ENCODE measurements around the gene OSBPL8. TPM values are rescaled to one million over a fixed set of nuclear protein-coding genes. Genes with fewer than 3 reads are reported as not detected.
A peak's percentile ranks its signal among the peaks of the same experiment; 100 is the strongest.

The OSBPL8 gene
- total RNA-seq, 5 donors from 2014 or later (not counting 1 experiment from before 2014, with no cell fraction given), result 122 to 152 (median 130) TPM

GRCh38 chr12:76558684-76559399 is 729 bp downstream of the OSBPL8 start:
- H3K4me3 Mint-ChIP-seq, result peak overlapping the region; percentile 93 to 95 (median 94)
- ChIA-PET POLR2A (interaction anchor here (0.7 to 1.5 kb wide), 6 partner anchors 8 to 1078 kb away, joined by 3 to 9 read pairs (median 4); partner anchors contain the start of genes GLIPR1 (in 1 of the 2) and ZDHHC17 (in 1 of the 2)), CTCF (interaction anchor here (0.8 to 2.2 kb wide), 3 partner anchors 28 to 30 kb away, joined by 3 to 6 read pairs (median 3); no protein-coding TSS in a partner anchor)
- Histone ChIP-seq H3K9me3 (no peaks in the 10 kb centered on the region), H3K4me3 (ENCODE audit: control insufficient read depth in 1 of 2, extremely low read depth in 1 of 2, low read length in 1 of 2) (peak overlapping the region; percentile 98 to 99), H3K36me3 (ENCODE audit: control insufficient read depth in 2 of 2, extremely low read depth in 1 of 2, insufficient read depth in 1 of 2, low read length in 1 of 2) (no peaks in the 10 kb centered on the region), H3K27ac (ENCODE audit: low read length) (peak overlapping the region; percentile 93), H3K27me3 (replicated peaks in 1 of 2; ENCODE audit: control insufficient read depth in 2 of 2, extremely low read depth in 1 of 2, insufficient read depth in 2 of 2, low read length in 1 of 2) (no peaks in the 10 kb centered on the region), H3K4me1 (ENCODE audit: control insufficient read depth in 1 of 2, extremely low read depth in 1 of 2, insufficient read depth in 2 of 2, low read length in 2 of 2) (peaks cover 15 to 44% of the 10 kb centered on the region in 2 experiments)
- ATAC-seq (replicated peaks in 1 of 4) (peak; percentile 77 to 83 (median 80)), DNase-seq (peak; percentile 63 to 91 (median 84))
- H3K27me3 Mint-ChIP-seq, result no peaks in the 10 kb centered on the region
- H3K9me3 Mint-ChIP-seq, result no peaks in the 10 kb centered on the region
- H3K4me1 Mint-ChIP-seq, result peaks cover 45 to 49% (median 47%) of the 10 kb centered on the region in 3 donors
- H3K36me3 Mint-ChIP-seq, result peaks cover 2% of the 10 kb centered on the region
- 0% methylated on average over 32 of the region's 33 CpGs for WGBS (ENCODE audit: insufficient coverage)
- H3K27ac Mint-ChIP-seq, result peak overlapping the region; percentile 94 to 95

- Histone ChIP-seq H3K9me3 (no peaks in the 10 kb centered on the region), H3K4me3 (ENCODE audit: control insufficient read depth in 1 of 2, extremely low read depth in 1 of 2, low read length in 1 of 2) (peak overlapping the region in 1 of 2 donors; percentile 32), H3K36me3 (ENCODE audit: control insufficient read depth in 2 of 2, extremely low read depth in 1 of 2, insufficient read depth in 1 of 2, low read length in 1 of 2) (no peaks in the 10 kb centered on the region), H3K4me1 (ENCODE audit: control insufficient read depth in 1 of 2, extremely low read depth in 1 of 2, insufficient read depth in 2 of 2, low read length in 2 of 2) (peaks cover 28 to 60% of the 10 kb centered on the region in 2 experiments), H3K27ac (ENCODE audit: low read length) (no peak overlapping the region), H3K27me3 (replicated peaks in 1 of 2; ENCODE audit: control insufficient read depth in 2 of 2, extremely low read depth in 1 of 2, insufficient read depth in 2 of 2, low read length in 1 of 2) (no peaks in the 10 kb centered on the region)
- ATAC-seq (replicated peaks in 1 of 4) (no peak), DNase-seq (peak in 5 of 35 experiments; percentile 1 to 62 (median 5))
- peaks cover 5% of the 10 kb centered on the region for H3K36me3 Mint-ChIP-seq
- peak overlapping the region; percentile 38 to 93 (median 54) for H3K4me3 Mint-ChIP-seq
- H3K27me3 Mint-ChIP-seq, result no peaks in the 10 kb centered on the region
- H3K27ac Mint-ChIP-seq, result peak overlapping the region; percentile 4 to 46
- H3K4me1 Mint-ChIP-seq, result peaks cover 67 to 70% (median 70%) of the 10 kb centered on the region in 3 donors
- 89% methylated on average over 3 of the region's 4 CpGs for WGBS (ENCODE audit: insufficient coverage)
- CTCF ChIA-PET, result interaction anchor here in 1 of 2 donors (0.5 to 0.6 kb wide), 2 partner anchors 11 to 172 kb away, joined by 3 read pairs; no protein-coding TSS in a partner anchor
- no peaks in the 10 kb centered on the region for H3K9me3 Mint-ChIP-seq
- POLR2A ChIA-PET, result interaction anchor here in 1 of 2 donors (0.5 to 0.8 kb wide), 3 partner anchors 58 to 223 kb away, joined by 3 to 6 read pairs (median 3); no protein-coding TSS in a partner anchor
These were observed 3.2 kb downstream of the OSBPL8 start for GRCh38 chr12:76556368-76556767.

GRCh38 chr12:76555797-76556196 is 3.8 kb downstream of the OSBPL8 start:
- Histone ChIP-seq H3K4me3 (ENCODE audit: control insufficient read depth in 1 of 2, extremely low read depth in 1 of 2, low read length in 1 of 2) (no peak overlapping the region), H3K9me3 (no peaks in the 10 kb centered on the region), H3K27ac (ENCODE audit: low read length) (no peak overlapping the region), H3K4me1 (ENCODE audit: control insufficient read depth in 1 of 2, extremely low read depth in 1 of 2, insufficient read depth in 2 of 2, low read length in 2 of 2) (peaks cover 29 to 60% of the 10 kb centered on the region in 2 experiments), H3K27me3 (replicated peaks in 1 of 2; ENCODE audit: control insufficient read depth in 2 of 2, extremely low read depth in 1 of 2, insufficient read depth in 2 of 2, low read length in 1 of 2) (no peaks in the 10 kb centered on the region), H3K36me3 (ENCODE audit: control insufficient read depth in 2 of 2, extremely low read depth in 1 of 2, insufficient read depth in 1 of 2, low read length in 1 of 2) (no peaks in the 10 kb centered on the region)
- ChIA-PET POLR2A (interaction anchor here in 1 of 2 donors (0.5 to 0.8 kb wide), 3 partner anchors 53 to 224 kb away, joined by 3 to 6 read pairs (median 3); no protein-coding TSS in a partner anchor), CTCF (no interaction called here)
- ATAC-seq (replicated peaks in 1 of 4) (no peak), DNase-seq (no peak)
- Mint-ChIP-seq H3K9me3 (no peaks in the 10 kb centered on the region), H3K4me1 (peaks cover 73 to 76% (median 76%) of the 10 kb centered on the region in 3 donors), H3K27me3 (no peaks in the 10 kb centered on the region), H3K27ac (peak overlapping the region; percentile 7 to 29), H3K4me3 (peak overlapping the region in 1 of 3 donors; percentile 93), H3K36me3 (peaks cover 9% of the 10 kb centered on the region)
- WGBS (ENCODE audit: insufficient coverage), result 88% methylated on average over 1 of the region's 2 CpGs

GRCh38 chr12:76555231-76555767 is 4.3 kb downstream of the OSBPL8 start:
- Histone ChIP-seq H3K9me3 (no peaks in the 10 kb centered on the region), H3K27ac (ENCODE audit: low read length) (no peak overlapping the region), H3K4me1 (ENCODE audit: control insufficient read depth in 1 of 2, extremely low read depth in 1 of 2, insufficient read depth in 2 of 2, low read length in 2 of 2) (peaks cover 34 to 58% of the 10 kb centered on the region in 2 experiments), H3K36me3 (ENCODE audit: control insufficient read depth in 2 of 2, extremely low read depth in 1 of 2, insufficient read depth in 1 of 2, low read length in 1 of 2) (no peaks in the 10 kb centered on the region), H3K27me3 (replicated peaks in 1 of 2; ENCODE audit: control insufficient read depth in 2 of 2, extremely low read depth in 1 of 2, insufficient read depth in 2 of 2, low read length in 1 of 2) (no peaks in the 10 kb centered on the region), H3K4me3 (ENCODE audit: control insufficient read depth in 1 of 2, extremely low read depth in 1 of 2, low read length in 1 of 2) (no peak overlapping the region)
- Mint-ChIP-seq H3K4me3 (peak overlapping the region in 1 of 3 donors; percentile 93), H3K4me1 (peaks cover 75 to 78% (median 78%) of the 10 kb centered on the region in 3 donors), H3K27me3 (no peaks in the 10 kb centered on the region), H3K9me3 (no peaks in the 10 kb centered on the region), H3K27ac (peak overlapping the region in 1 of 2 donors; percentile 67), H3K36me3 (peaks cover 9% of the 10 kb centered on the region)
- peak in 1 of 35 experiments; percentile 25 for DNase-seq
- no peak for ATAC-seq (replicated peaks in 1 of 4)
- ChIA-PET CTCF (interaction anchor here (0.5 to 1.3 kb wide), 8 partner anchors 9 to 167 kb away, joined by 3 to 9 read pairs (median 5); no protein-coding TSS in a partner anchor), POLR2A (interaction anchor here (0.6 to 1.2 kb wide), 6 partner anchors 10 to 208 kb away, joined by 3 to 5 read pairs (median 4); no protein-coding TSS in a partner anchor)
- 40% methylated on average over 1 of the region's 7 CpGs for WGBS (ENCODE audit: insufficient coverage)

- Histone ChIP-seq H3K36me3 (ENCODE audit: control insufficient read depth in 2 of 2, extremely low read depth in 1 of 2, insufficient read depth in 1 of 2, low read length in 1 of 2) (no peaks in the 10 kb centered on the region), H3K4me1 (ENCODE audit: control insufficient read depth in 1 of 2, extremely low read depth in 1 of 2, insufficient read depth in 2 of 2, low read length in 2 of 2) (peaks cover 31 to 54% of the 10 kb centered on the region in 2 experiments), H3K4me3 (ENCODE audit: control insufficient read depth in 1 of 2, extremely low read depth in 1 of 2, low read length in 1 of 2) (no peak overlapping the region), H3K27me3 (replicated peaks in 1 of 2; ENCODE audit: control insufficient read depth in 2 of 2, extremely low read depth in 1 of 2, insufficient read depth in 2 of 2, low read length in 1 of 2) (no peaks in the 10 kb centered on the region), H3K27ac (ENCODE audit: low read length) (no peak overlapping the region), H3K9me3 (no peaks in the 10 kb centered on the region)
- Mint-ChIP-seq H3K9me3 (no peaks in the 10 kb centered on the region), H3K27ac (peak overlapping the region; percentile 48 to 67), H3K4me1 (peaks cover 78 to 80% (median 79%) of the 10 kb centered on the region in 3 donors), H3K4me3 (peak overlapping the region in 2 of 3 donors; percentile 28 to 93), H3K27me3 (no peaks in the 10 kb centered on the region), H3K36me3 (peaks cover 12% of the 10 kb centered on the region)
- no peak for ATAC-seq (replicated peaks in 1 of 4)
- POLR2A ChIA-PET, result interaction anchor here (0.6 to 1.2 kb wide), 11 partner anchors 9 to 477 kb away, joined by 3 to 8 read pairs (median 4); no protein-coding TSS in a partner anchor
- CTCF ChIA-PET, result interaction anchor here (0.5 to 1.3 kb wide), 11 partner anchors 9 to 212 kb away, joined by 3 to 9 read pairs (median 4); no protein-coding TSS in a partner anchor
- DNase-seq, result no peak
- no CpG with 5 or more reads among the region's 2 CpGs for WGBS (ENCODE audit: insufficient coverage)
These were observed 5.0 kb downstream of the OSBPL8 start for GRCh38 chr12:76554405-76555230.

All from T-cell (primary cell).